ENCODE results near the gene TRIL. TPM values are rescaled to one million over a fixed set of nuclear protein-coding genes. Genes with fewer than 3 reads are reported as not detected.

Gene TRIL
- total and polyA plus RNA-seq, 9 of the 15 experiments (the other 6 are each of a cell fraction or from before 2014, with no cell fraction given): not detected

DNA sequence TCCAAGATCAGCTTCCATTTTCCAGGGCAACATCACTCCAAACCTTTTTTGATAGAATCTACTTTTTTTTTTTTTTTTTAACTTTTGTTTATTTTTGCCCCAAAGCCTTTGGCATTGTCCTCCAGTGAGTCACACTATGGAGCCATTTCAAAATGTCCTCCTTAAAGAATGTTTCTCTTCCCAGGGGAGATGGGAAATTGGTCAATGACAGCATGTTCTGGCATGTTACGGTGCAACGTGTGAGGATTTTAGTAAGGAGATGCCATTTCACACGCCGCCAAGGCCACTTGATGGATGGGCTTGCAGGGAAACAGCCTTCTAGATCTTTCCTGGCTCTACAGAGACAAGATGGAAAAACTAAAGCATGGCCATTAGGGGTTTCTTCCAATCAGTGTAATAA is 30.7 kb upstream of the TRIL start:
- Histone ChIP-seq H2AFZ (ENCODE audit: low read depth, low read length) (no peak overlapping the region), H3K27ac (ENCODE audit: extremely low read depth, low read depth, low read length) (no peak overlapping the region), H3K4me3 (no peak overlapping the region), H3K4me2 (ENCODE audit: insufficient read depth, low read length) (no peak overlapping the region), H4K20me1 (replicated peaks; ENCODE audit: control insufficient read depth, insufficient read depth, low read length) (no peaks in the 10 kb centered on the region), H3K36me3 (ENCODE audit: control insufficient read depth, insufficient read depth, low read length) (no peaks in the 10 kb centered on the region), H3K79me2 (ENCODE audit: control insufficient read depth, insufficient read depth, low read length) (no peaks in the 10 kb centered on the region), H3K9ac (ENCODE audit: insufficient read depth in 1 of 2, low read depth in 2 of 2, low read length in 2 of 2) (no peak overlapping the region), H3K4me1 (replicated peaks in 1 of 2; ENCODE audit: control insufficient read depth in 2 of 2, insufficient read depth in 2 of 2, low read length in 2 of 2) (no peaks in the 10 kb centered on the region; a peak in 1 of 5 replicates), H3K9me1 (ENCODE audit: control insufficient read depth, insufficient read depth, low read length) (no peaks in the 10 kb centered on the region), H3K9me3 (replicated peaks; ENCODE audit: control insufficient read depth, insufficient read depth, low read depth, low read length) (no peaks in the 10 kb centered on the region), H3K27me3 (ENCODE audit: control insufficient read depth in 2 of 2, insufficient read depth in 2 of 2, low read length in 2 of 2) (no peaks in the 10 kb centered on the region)
- intact Hi-C loops (cut with micrococcal nuclease) (no loop called here), in situ Hi-C loops (cut with MboI) (no loop called here)
- 9% methylated on average over 4 of the region's 4 CpGs for WGBS (ENCODE audit: insufficient coverage, low coverage, missing lambda C conversion rate)
- DNase-seq (ENCODE audit: extremely low read depth in 1 of 4, low spot score in 3 of 4) (no peak), FAIRE-seq (no peak), ATAC-seq (no peak)
- ChIA-PET POLR2A (no interaction called here), CTCF (ENCODE audit: low intra/inter-chr PET ratio) (no interaction called here)
- no TSS peak for BruUV-seq (replicated peaks)
- TF ChIP-seq KDM5B (IDR thresholded peaks at IDR 0.05; ENCODE audit: insufficient replicate concordance, low read depth, low read length): no peak
- TF ChIP-seq ZNF778 (CRISPR knock-in tag; IDR thresholded peaks at IDR 0.05): no peak
- TF ChIP-seq, protein P1, sequence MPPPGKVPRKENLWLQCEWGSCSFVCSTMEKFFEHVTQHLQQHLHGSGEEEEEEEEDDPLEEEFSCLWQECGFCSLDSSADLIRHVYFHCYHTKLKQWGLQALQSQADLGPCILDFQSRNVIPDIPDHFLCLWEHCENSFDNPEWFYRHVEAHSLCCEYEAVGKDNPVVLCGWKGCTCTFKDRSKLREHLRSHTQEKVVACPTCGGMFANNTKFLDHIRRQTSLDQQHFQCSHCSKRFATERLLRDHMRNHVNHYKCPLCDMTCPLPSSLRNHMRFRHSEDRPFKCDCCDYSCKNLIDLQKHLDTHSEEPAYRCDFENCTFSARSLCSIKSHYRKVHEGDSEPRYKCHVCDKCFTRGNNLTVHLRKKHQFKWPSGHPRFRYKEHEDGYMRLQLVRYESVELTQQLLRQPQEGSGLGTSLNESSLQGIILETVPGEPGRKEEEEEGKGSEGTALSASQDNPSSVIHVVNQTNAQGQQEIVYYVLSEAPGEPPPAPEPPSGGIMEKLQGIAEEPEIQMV (tag; conservative IDR thresholded peaks at IDR 0.05; ENCODE audit: low read depth): no peak
- no peak for TF ChIP-seq OTX1 (CRISPR knock-in tag; IDR thresholded peaks at IDR 0.05)
- TF ChIP-seq, protein P2, sequence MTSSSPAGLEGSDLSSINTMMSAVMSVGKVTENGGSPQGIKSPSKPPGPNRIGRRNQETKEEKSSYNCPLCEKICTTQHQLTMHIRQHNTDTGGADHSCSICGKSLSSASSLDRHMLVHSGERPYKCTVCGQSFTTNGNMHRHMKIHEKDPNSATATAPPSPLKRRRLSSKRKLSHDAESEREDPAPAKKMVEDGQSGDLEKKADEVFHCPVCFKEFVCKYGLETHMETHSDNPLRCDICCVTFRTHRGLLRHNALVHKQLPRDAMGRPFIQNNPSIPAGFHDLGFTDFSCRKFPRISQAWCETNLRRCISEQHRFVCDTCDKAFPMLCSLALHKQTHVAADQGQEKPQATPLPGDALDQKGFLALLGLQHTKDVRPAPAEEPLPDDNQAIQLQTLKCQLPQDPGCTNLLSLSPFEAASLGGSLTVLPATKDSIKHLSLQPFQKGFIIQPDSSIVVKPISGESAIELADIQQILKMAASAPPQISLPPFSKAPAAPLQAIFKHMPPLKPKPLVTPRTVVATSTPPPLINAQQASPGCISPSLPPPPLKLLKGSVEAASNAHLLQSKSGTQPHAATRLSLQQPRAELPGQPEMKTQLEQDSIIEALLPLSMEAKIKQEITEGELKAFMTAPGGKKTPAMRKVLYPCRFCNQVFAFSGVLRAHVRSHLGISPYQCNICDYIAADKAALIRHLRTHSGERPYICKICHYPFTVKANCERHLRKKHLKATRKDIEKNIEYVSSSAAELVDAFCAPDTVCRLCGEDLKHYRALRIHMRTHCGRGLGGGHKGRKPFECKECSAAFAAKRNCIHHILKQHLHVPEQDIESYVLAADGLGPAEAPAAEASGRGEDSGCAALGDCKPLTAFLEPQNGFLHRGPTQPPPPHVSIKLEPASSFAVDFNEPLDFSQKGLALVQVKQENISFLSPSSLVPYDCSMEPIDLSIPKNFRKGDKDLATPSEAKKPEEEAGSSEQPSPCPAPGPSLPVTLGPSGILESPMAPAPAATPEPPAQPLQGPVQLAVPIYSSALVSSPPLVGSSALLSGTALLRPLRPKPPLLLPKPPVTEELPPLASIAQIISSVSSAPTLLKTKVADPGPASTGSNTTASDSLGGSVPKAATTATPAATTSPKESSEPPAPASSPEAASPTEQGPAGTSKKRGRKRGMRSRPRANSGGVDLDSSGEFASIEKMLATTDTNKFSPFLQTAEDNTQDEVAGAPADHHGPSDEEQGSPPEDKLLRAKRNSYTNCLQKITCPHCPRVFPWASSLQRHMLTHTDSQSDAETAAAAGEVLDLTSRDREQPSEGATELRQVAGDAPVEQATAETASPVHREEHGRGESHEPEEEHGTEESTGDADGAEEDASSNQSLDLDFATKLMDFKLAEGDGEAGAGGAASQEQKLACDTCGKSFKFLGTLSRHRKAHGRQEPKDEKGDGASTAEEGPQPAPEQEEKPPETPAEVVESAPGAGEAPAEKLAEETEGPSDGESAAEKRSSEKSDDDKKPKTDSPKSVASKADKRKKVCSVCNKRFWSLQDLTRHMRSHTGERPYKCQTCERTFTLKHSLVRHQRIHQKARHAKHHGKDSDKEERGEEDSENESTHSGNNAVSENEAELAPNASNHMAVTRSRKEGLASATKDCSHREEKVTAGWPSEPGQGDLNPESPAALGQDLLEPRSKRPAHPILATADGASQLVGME (CRISPR knock-in tag; IDR thresholded peaks at IDR 0.05): no peak
- no peak for TF ChIP-seq MTF1 (CRISPR knock-in tag; IDR thresholded peaks at IDR 0.05; ENCODE audit: borderline replicate concordance)
- TF ChIP-seq, protein P3, sequence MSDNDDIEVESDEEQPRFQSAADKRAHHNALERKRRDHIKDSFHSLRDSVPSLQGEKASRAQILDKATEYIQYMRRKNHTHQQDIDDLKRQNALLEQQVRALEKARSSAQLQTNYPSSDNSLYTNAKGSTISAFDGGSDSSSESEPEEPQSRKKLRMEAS (CRISPR knock-in tag; IDR thresholded peaks at IDR 0.05): no peak
- no peak for TF ChIP-seq MYBL2 (IDR thresholded peaks at IDR 0.05; ENCODE audit: low read depth)
- TF ChIP-seq MYBL2 (CRISPR knock-in tag; IDR thresholded peaks at IDR 0.05; ENCODE audit: borderline replicate concordance): no peak
- no peak for TF ChIP-seq ZNF239 (CRISPR knock-in tag; IDR thresholded peaks at IDR 0.05)
- TF ChIP-seq ZNF143 (CRISPR knock-in tag; IDR thresholded peaks at IDR 0.05): no peak
- no peak for TF ChIP-seq ZZZ3 (IDR thresholded peaks at IDR 0.05)
- TF ChIP-seq SP1 (CRISPR knock-in tag; IDR thresholded peaks at IDR 0.05): no peak
- TF ChIP-seq PHB (CRISPR knock-in tag; IDR thresholded peaks at IDR 0.05): no peak
- TF ChIP-seq, protein P4, sequence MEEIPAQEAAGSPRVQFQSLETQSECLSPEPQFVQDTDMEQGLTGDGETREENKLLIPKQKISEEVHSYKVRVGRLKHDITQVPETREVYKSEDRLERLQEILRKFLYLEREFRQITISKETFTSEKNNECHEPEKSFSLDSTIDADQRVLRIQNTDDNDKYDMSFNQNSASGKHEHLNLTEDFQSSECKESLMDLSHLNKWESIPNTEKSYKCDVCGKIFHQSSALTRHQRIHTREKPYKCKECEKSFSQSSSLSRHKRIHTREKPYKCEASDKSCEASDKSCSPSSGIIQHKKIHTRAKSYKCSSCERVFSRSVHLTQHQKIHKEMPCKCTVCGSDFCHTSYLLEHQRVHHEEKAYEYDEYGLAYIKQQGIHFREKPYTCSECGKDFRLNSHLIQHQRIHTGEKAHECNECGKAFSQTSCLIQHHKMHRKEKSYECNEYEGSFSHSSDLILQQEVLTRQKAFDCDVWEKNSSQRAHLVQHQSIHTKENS (CRISPR knock-in tag; IDR thresholded peaks at IDR 0.05): no peak

Data from K562 (cell line).